IgD-negative memory B cell (primary cell): ENCODE measurements around the gene CTDP1. TPM values are rescaled to one million over a fixed set of nuclear protein-coding genes. Genes with fewer than 3 reads are reported as not detected.
"Not testable (repeated sequence)": the region's sequence is repeated elsewhere in the genome, so short reads cannot be mapped to it uniquely, and the experiment has no call there.

Experiments
- H3K27ac Mint-ChIP-seq, 3 donors: one replicate each; pipeline ENCODE4 v1.8.0; 2020 to 2022; ENCODE audit warnings: mild to moderate bottlenecking in 3 of 3, mixed read lengths in 3 of 3, moderate library complexity in 1 of 3
- H3K27me3 Mint-ChIP-seq: one replicate; pipeline ENCODE4 v1.8.0; 2021; ENCODE audit warnings: mixed read lengths
- H3K36me3 Mint-ChIP-seq: one replicate; pipeline ENCODE4 v1.8.0; 2020; ENCODE audit warnings: mild to moderate bottlenecking, mixed read lengths
- H3K4me1 Mint-ChIP-seq, 3 donors: one replicate each; pipeline ENCODE4 v1.8.0; 2020 to 2022; ENCODE audit warnings: mixed read lengths in 3 of 3, mild to moderate bottlenecking in 1 of 3
- H3K4me3 Mint-ChIP-seq, 4 donors: one replicate each; pipeline ENCODE4 v1.8.0; 2020 to 2022; ENCODE audit warnings: mild to moderate bottlenecking in 4 of 4, mixed read lengths in 4 of 4, moderate library complexity in 3 of 4
- H3K9me3 Mint-ChIP-seq, 3 donors: one replicate each; pipeline ENCODE4 v1.8.0; 2020 to 2021; ENCODE audit warnings: mixed read lengths in 3 of 3, mild to moderate bottlenecking in 1 of 3
- polyA plus RNA-seq: library from polyadenylated mRNA; unstranded; fragments of 300-500 nt; fragmentation: Illumina TruSeq; gene quantifications from one replicate; pipeline ENCODE4 v1.2.3, GENCODE V29; 2021

CTDP1 gene
- polyA plus RNA-seq, 1 donor from 2014 or later, result 12.1 TPM

DNA sequence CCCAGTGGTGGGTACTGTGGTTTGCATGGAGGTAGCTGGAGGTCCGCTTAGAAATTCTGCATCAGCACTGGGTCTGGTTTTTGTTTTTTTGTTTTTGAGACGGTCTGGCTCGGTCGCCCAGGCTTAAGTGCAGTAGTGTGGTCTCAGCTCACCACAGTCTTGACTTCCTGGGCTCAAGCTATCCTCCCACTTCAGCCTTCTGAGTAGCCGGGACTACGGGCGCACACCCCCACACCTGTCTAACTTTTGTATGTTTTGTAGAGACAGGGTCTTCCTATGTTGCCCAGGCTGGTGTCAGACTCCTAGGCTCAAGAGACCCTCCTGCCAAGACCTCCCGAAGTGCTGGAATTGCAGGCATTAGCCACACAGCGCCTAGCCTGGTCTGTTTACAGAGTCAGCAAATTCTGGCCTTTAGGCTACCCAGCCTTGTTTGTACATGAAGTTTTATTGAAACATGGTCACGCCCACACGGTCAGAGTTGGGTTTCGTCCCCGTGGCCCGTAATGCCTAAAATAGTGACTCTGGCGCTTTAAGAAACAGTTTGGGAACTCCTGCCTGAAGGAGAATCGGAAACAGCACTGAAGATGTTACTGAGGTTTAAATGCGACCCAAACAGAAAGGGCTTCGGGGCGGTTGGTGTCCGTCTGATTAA lies 32.7 kb downstream of the CTDP1 start:
- H3K27me3 Mint-ChIP-seq, result no peaks in the 10 kb centered on the region
- no peaks in the 10 kb centered on the region for H3K9me3 Mint-ChIP-seq
- peaks cover 0 to 3% (median 0%) of the 10 kb centered on the region in 3 donors for H3K4me1 Mint-ChIP-seq
- H3K36me3 Mint-ChIP-seq, result no peaks in the 10 kb centered on the region
- no peak overlapping the region for H3K4me3 Mint-ChIP-seq
- H3K27ac Mint-ChIP-seq, result no peak overlapping the region

DNA sequence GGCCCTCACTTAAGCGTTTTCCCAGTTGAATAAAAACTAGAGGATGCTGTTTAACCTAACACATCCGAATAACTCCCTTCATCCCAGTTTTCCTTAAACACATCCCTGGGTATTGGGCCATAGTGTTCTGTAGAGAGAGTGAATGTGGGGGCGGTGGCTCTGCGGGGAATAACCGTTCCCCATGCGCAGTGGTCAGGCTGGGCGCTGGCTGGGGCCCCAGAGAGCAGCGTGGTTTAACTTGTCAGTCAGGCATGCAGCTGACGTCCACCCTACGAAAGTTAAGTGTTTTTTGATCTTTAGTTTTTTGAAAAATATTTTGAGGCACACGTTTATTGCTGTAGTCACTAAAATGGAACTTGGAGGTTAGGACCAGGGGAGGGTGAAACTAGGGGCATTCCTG lies 33.7 kb downstream of the CTDP1 start:
- Mint-ChIP-seq H3K27ac (no peak overlapping the region), H3K27me3 (no peaks in the 10 kb centered on the region), H3K9me3 (no peaks in the 10 kb centered on the region), H3K36me3 (no peaks in the 10 kb centered on the region), H3K4me1 (no peaks in the 10 kb centered on the region), H3K4me3 (no peak overlapping the region)

GRCh38 chr18:79714531-79715240 lies 35.1 kb downstream of the CTDP1 start:
- Mint-ChIP-seq H3K9me3 (no peaks in the 10 kb centered on the region), H3K4me3 (no peak overlapping the region), H3K27ac (no peak overlapping the region), H3K4me1 (no peaks in the 10 kb centered on the region), H3K36me3 (peaks cover 4% of the 10 kb centered on the region), H3K27me3 (no peaks in the 10 kb centered on the region)

DNA sequence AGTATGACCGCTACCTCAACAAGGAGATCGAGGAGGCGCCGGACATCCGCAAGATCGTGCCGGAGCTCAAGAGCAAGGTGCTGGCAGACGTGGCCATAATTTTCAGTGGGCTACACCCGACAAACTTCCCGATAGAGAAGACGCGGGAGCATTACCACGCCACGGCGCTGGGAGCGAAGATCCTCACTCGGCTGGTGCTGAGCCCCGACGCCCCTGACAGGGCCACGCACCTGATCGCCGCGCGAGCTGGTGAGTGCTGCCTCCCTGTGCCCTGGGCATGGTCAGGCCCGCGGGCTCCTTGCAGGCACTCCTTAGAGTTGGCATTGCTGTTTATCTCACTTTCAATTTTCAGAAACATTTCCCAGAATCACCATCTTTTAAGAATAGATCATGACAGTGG lies 35.7 kb downstream of the CTDP1 start:
- H3K4me3 Mint-ChIP-seq, result no peak overlapping the region
- no peaks in the 10 kb centered on the region for H3K9me3 Mint-ChIP-seq
- peaks cover 4% of the 10 kb centered on the region for H3K36me3 Mint-ChIP-seq
- no peaks in the 10 kb centered on the region for H3K4me1 Mint-ChIP-seq
- H3K27me3 Mint-ChIP-seq, result no peaks in the 10 kb centered on the region
- H3K27ac Mint-ChIP-seq, result peak overlapping the region in 1 of 3 donors; percentile 75

DNA sequence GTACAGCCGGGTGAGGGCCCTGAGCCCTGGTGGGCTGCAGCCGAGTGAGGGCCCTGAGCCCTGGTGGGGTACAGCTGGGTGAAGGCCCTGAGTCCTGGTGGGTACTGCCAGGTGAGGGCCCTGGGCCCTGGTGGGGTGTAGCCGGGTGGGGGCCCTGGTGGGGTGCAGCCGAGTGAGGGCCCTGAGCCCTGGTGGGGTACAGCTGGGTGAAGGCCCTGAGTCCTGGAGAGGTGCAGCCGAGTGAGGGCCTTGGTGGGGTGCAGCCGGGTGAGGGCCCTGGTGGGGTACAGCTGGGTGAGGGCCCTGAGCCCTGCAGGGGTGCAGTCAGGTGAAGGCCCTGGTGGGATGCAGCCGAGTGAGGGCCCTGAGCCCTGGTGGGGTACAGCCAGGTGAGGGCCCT lies 37.5 kb downstream of the CTDP1 start:
- H3K4me1 Mint-ChIP-seq, result no peaks in the 10 kb centered on the region
- no peak overlapping the region for H3K4me3 Mint-ChIP-seq
- no peak overlapping the region for H3K27ac Mint-ChIP-seq
- no peaks in the 10 kb centered on the region for H3K9me3 Mint-ChIP-seq
- H3K27me3 Mint-ChIP-seq, result no peaks in the 10 kb centered on the region
- H3K36me3 Mint-ChIP-seq, result peaks cover 7% of the 10 kb centered on the region

- H3K9me3 Mint-ChIP-seq, result no peaks in the 10 kb centered on the region
- H3K27ac Mint-ChIP-seq, result no peak overlapping the region
- no peak overlapping the region for H3K4me3 Mint-ChIP-seq
- no peaks in the 10 kb centered on the region for H3K4me1 Mint-ChIP-seq
- no peaks in the 10 kb centered on the region for H3K27me3 Mint-ChIP-seq
- peaks cover 7% of the 10 kb centered on the region for H3K36me3 Mint-ChIP-seq
Measured at GRCh38 chr18:79717555-79718074, 38.0 kb downstream of the CTDP1 start.

DNA sequence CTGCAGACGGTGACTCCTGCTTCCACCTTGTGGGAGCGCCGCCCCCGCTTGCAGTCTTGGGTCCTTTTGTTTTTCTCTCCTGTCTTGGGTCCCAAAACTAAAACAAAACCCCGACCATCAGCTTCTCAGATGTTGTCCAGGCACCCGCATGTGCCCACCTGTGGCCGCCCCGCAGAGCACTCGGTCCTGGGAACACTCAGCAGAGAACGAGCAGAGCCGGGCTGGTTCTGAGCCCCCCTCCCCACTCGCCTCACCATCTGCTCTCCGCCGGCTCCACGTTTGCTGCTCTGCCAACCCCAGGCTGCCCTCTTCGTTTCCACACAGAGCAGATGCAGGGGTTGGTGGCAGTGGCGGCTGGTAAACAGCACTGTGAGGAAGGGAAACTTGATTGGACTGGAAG lies 38.5 kb downstream of the CTDP1 start:
- Mint-ChIP-seq H3K4me3 (no peak overlapping the region), H3K4me1 (no peaks in the 10 kb centered on the region), H3K27ac (no peak overlapping the region), H3K27me3 (no peaks in the 10 kb centered on the region), H3K9me3 (no peaks in the 10 kb centered on the region), H3K36me3 (peaks cover 7% of the 10 kb centered on the region)

- H3K9me3 Mint-ChIP-seq, result no peaks in the 10 kb centered on the region
- no peak overlapping the region for H3K4me3 Mint-ChIP-seq
- H3K27me3 Mint-ChIP-seq, result no peaks in the 10 kb centered on the region
- H3K4me1 Mint-ChIP-seq, result no peaks in the 10 kb centered on the region
- H3K27ac Mint-ChIP-seq, result no peak overlapping the region
- peaks cover 8% of the 10 kb centered on the region for H3K36me3 Mint-ChIP-seq
Measured at GRCh38 chr18:79718878-79719477, 39.4 kb downstream of the CTDP1 start.

GRCh38 chr18:79719478-79720358 lies 40.1 kb downstream of the CTDP1 start:
- H3K4me3 Mint-ChIP-seq, H3K27ac Mint-ChIP-seq, H3K27me3 Mint-ChIP-seq, H3K4me1 Mint-ChIP-seq, H3K36me3 Mint-ChIP-seq, H3K9me3 Mint-ChIP-seq: not testable (repeated sequence)

GRCh38 chr18:79720359-79720733 lies 40.7 kb downstream of the CTDP1 start:
- no peak overlapping the region for H3K4me3 Mint-ChIP-seq
- H3K9me3 Mint-ChIP-seq, result no peaks in the 10 kb centered on the region
- no peaks in the 10 kb centered on the region for H3K27me3 Mint-ChIP-seq
- H3K4me1 Mint-ChIP-seq, result no peaks in the 10 kb centered on the region
- H3K36me3 Mint-ChIP-seq, result peaks cover 8% of the 10 kb centered on the region
- H3K27ac Mint-ChIP-seq, result no peak overlapping the region

- Mint-ChIP-seq H3K27me3 (no peaks in the 10 kb centered on the region), H3K9me3 (peaks cover 0 to 3% (median 3%) of the 10 kb centered on the region in 3 donors), H3K4me1 (peaks cover 0 to 2% (median 0%) of the 10 kb centered on the region in 3 donors), H3K4me3 (no peak overlapping the region), H3K27ac (no peak overlapping the region), H3K36me3 (peaks cover 13% of the 10 kb centered on the region)
Measured at GRCh38 chr18:79723036-79723435, 43.4 kb downstream of the CTDP1 start.

DNA sequence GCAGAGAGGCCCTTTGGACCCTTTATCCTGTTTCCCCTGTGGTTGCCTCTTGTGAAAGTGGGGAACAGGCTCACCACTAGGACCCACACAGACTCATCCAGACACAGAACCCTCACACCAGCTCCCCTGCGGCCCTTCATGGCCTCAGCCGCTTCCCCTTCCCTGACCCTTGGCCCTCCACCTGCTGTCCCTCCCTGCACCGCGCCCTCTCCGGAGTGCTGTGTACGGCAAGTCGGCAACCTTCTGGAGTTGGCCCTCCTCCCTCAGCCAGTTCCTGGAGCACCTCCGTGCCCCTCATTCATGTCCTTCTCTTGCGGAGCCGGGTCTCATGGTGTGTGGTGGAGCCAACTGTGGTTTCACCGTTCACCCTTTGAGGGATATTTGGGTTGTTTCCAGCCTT lies 44.0 kb downstream of the CTDP1 start:
- Mint-ChIP-seq H3K4me3 (no peak overlapping the region), H3K36me3 (peaks cover 13% of the 10 kb centered on the region), H3K9me3 (peaks cover 3% of the 10 kb centered on the region in 3 donors), H3K4me1 (peaks cover 0 to 2% (median 0%) of the 10 kb centered on the region in 3 donors), H3K27ac (no peak overlapping the region), H3K27me3 (no peaks in the 10 kb centered on the region)

DNA sequence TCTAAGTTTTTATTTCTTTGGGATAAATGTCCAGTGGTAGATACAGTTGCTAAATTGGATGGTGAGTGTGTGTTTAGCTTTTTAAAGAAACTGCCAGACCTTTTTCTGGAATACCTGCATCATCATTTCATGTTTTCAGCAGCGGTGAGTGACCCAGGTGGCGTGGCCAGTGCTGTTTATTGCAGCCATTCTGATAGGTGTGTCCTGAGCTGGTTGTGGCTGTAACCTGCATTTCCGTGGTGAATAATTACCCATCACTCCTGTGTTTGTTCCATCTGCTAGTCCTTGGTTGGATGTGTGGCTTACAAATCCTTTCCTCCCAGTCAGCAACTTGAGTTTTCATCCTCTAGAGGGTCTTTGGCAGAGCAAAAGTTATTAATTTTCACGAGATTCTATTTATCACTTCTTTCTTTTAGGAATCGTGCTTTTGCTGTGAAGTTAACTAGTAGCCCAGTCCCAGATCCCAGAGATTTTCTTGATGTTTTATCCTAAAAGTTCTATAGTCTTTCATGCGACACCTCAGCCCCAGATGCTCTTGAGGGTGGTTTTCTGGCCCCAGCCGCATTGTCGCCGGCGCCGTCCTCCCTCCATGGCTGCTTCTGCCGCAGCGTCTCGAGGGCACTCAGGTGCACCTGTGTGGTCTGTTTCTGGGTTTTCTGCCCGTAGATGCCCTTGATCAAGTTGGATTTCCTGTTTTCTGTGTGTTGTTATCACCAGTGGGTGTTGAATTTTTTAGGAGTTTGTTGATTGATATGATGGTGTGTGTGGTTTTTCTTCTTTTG lies 44.9 kb downstream of the CTDP1 start:
- H3K4me3 Mint-ChIP-seq, result no peak overlapping the region
- H3K36me3 Mint-ChIP-seq, result peaks cover 11% of the 10 kb centered on the region
- H3K27me3 Mint-ChIP-seq, result no peaks in the 10 kb centered on the region
- no peak overlapping the region for H3K27ac Mint-ChIP-seq
- H3K4me1 Mint-ChIP-seq, result peaks cover 0 to 2% (median 0%) of the 10 kb centered on the region in 3 donors
- H3K9me3 Mint-ChIP-seq, result peaks cover 3% of the 10 kb centered on the region in 3 donors

- Mint-ChIP-seq H3K36me3 (peaks cover 10% of the 10 kb centered on the region), H3K27me3 (no peaks in the 10 kb centered on the region), H3K4me1 (peaks cover 0 to 2% (median 0%) of the 10 kb centered on the region in 3 donors), H3K4me3 (no peak overlapping the region), H3K9me3 (peaks cover 3% of the 10 kb centered on the region in 3 donors), H3K27ac (no peak overlapping the region)
Measured at GRCh38 chr18:79725486-79725885, 45.9 kb downstream of the CTDP1 start.
